PC-9 (cell line): ENCODE measurements around the gene BCKDK. TPM values are rescaled to one million over a fixed set of nuclear protein-coding genes. Genes with fewer than 3 reads are reported as not detected.

ENCODE experiments used
- Bru-seq: library from RNA; stranded (reverse); fragments of 400-500 nt; gene quantifications from one replicate; lab custom pipeline; 2021; lab: Mats Ljungman, UMichigan
- BruChase-seq, 2 experiments: library from RNA; stranded (reverse); fragments of 400-500 nt; gene quantifications; one replicate each; lab custom pipeline; 2021; lab: Mats Ljungman, UMichigan
- BruUV-seq: library from RNA; stranded (reverse); fragments of 400-500 nt; replicated peaks from 2 replicates; lab custom pipeline; 2021; lab: Mats Ljungman, UMichigan
- CTCF ChIA-PET: fragments of 300-600 bp; sonication (Branson Sonifier 250); formaldehyde crosslinking; loops from one replicate; lab custom pipeline; 2022; ENCODE audit warnings: antibody characterized with exemption; lab: Charles Lee
- POLR2A ChIA-PET: fragments of 300-600 bp; sonication (Branson Sonifier 250); formaldehyde crosslinking; loops from one replicate; lab custom pipeline; 2022; ENCODE audit warnings: antibody characterized with exemption; ENCODE audit not compliant: unreplicated experiment; lab: Charles Lee
- DNase-seq, 2 experiments: peaks; one replicate each; pipeline versions ENCODE4 v3.0.0 to v3.0.0-alpha.2; 2015 to 2022; ENCODE audit warnings: mixed read lengths in 1 of 2
- H2AFZ ChIP-seq: fragments of 200-600 bp; sonication (generic); 2 replicates; pipeline ENCODE4 v1.8.1; 2017; ENCODE audit warnings: antibody characterized with exemption
- H3F3A ChIP-seq: fragments of 200-600 bp; sonication (generic); 2 replicates; pipeline ENCODE4 v1.8.1; 2017; ENCODE audit warnings: antibody characterized with exemption, mild to moderate bottlenecking, low read depth; ENCODE audit not compliant: insufficient read depth
- H3K27ac ChIP-seq: fragments of 200-600 bp; sonication (generic); 2 replicates; pipeline ENCODE4 v1.6.1; 2016; ENCODE audit warnings: mixed run types
- H3K27me3 ChIP-seq: fragments of 200-600 bp; sonication (generic); 2 replicates; pipeline ENCODE4 v1.6.1; 2016; ENCODE audit warnings: low read depth, mixed run types; ENCODE audit not compliant: insufficient read depth
- H3K36me3 ChIP-seq: fragments of 200-600 bp; sonication (generic); 2 replicates; pipeline ENCODE4 v1.6.1; 2016; ENCODE audit warnings: low read depth, mixed run types
- H3K4me1 ChIP-seq: fragments of 200-600 bp; sonication (generic); replicated peaks from 2 replicates; pipeline ENCODE4 v1.6.1; 2016; ENCODE audit warnings: mixed run types; ENCODE audit not compliant: insufficient read depth
- H3K4me2 ChIP-seq: fragments of 200-600 bp; sonication (generic); 2 replicates; pipeline ENCODE4 v1.6.1; 2017; ENCODE audit warnings: mixed run types
- H3K4me3 ChIP-seq: fragments of 200-600 bp; sonication (generic); 2 replicates; pipeline ENCODE4 v1.6.1; 2016; ENCODE audit warnings: mixed run types
- H3K79me2 ChIP-seq: fragments of 200-600 bp; sonication (generic); 2 replicates; pipeline ENCODE4 v1.6.1; 2017; ENCODE audit warnings: low read depth, mixed run types
- H3K9me2 ChIP-seq: fragments of 200-600 bp; sonication (generic); 2 replicates; pipeline ENCODE4 v1.8.1; 2017; ENCODE audit warnings: mild to moderate bottlenecking; ENCODE audit not compliant: insufficient read depth
- H3K9me3 ChIP-seq: fragments of 200-600 bp; sonication (generic); 2 replicates; pipeline ENCODE4 v1.8.1; 2016; ENCODE audit warnings: low read depth; ENCODE audit not compliant: insufficient read depth
- H4K20me1 ChIP-seq: fragments of 200-600 bp; sonication (generic); 2 replicates; pipeline ENCODE4 v1.8.1; 2017; ENCODE audit not compliant: insufficient read depth
- CTCF ChIP-seq: fragments of 200-600 bp; sonication (generic); conservative IDR thresholded peaks from 2 replicates; pipeline ENCODE4 v1.6.1; 2017; ENCODE audit warnings: mixed run types, antibody characterized with exemption, mild to moderate bottlenecking, moderate library complexity
- EZH2 ChIP-seq: fragments of 200-600 bp; sonication (generic); IDR thresholded peaks from 2 replicates; pipeline ENCODE4 v1.8.0; 2017; ENCODE audit warnings: antibody characterized with exemption, low read depth
- intact Hi-C: fragments of 100-400 bp; cut with micrococcal nuclease; formaldehyde crosslinking; loops from one replicate; pipeline ENCODE4 v1.10.0; 2022; ENCODE audit not compliant: unreplicated experiment
- long read RNA-seq: library from polyadenylated mRNA; stranded (forward); transcript quantifications from one replicate; pipeline ENCODE4 v2.0.0, GENCODE V29; 2022
- total RNA-seq: library from RNA; stranded (reverse); gene quantifications from 2 replicates; pipeline ENCODE4 v1.2.3, GENCODE V29; 2021

Gene BCKDK
- total RNA-seq (41.5 and 66.5 TPM in 2 replicates), Bru-seq, nascent RNA (percentile 45 among the genes with signal in this experiment), BruChase-seq, experiment 1, labeled RNA remaining after a 2-hour chase (percentile 51 among the genes with signal in this experiment), BruChase-seq, experiment 2, labeled RNA remaining after a 6-hour chase (percentile 59 among the genes with signal in this experiment)
- long read RNA-seq, transcript BCKDK-201 (12 exons, 2,128 nt): major isoform, 85 of 174 reads
- long read RNA-seq, transcript BCKDK-203 (11 exons, 1,997 nt): minor isoform, 74 of 174 reads
- long read RNA-seq, partial matches to known transcripts: 6 of 174 reads
- long read RNA-seq, other reads (novel, unspliced or antisense): 9 of 174 reads

- no peak for TF ChIP-seq CTCF
- TF ChIP-seq EZH2: no peak
- H3K79me2 ChIP-seq: peaks cover 15% of the 10 kb centered on the region
- no peaks in the 10 kb centered on the region; the same call in 1 of the 2 replicates for H3K36me3 ChIP-seq
- intact Hi-C loops: loop anchor here (5.0 kb wide), 1 partner anchor 34 kb away; no protein-coding TSS in a partner anchor
- ChIA-PET POLR2A (interaction anchor here (0.6 kb wide), 1 partner anchor 26 kb away, joined by 3 read pairs; no protein-coding TSS in a partner anchor), CTCF (no interaction called here)
- peak within 1 kb of the TSS; percentile 99 for H3K4me3 ChIP-seq
- peaks cover 25% of the 10 kb centered on the region for H3F3A ChIP-seq
- no peaks in the 10 kb centered on the region for H3K9me2 ChIP-seq
- H2AFZ ChIP-seq: peak within 1 kb of the TSS; percentile 91
- no peaks in the 10 kb centered on the region for H4K20me1 ChIP-seq
- H3K9me3 ChIP-seq: no peaks in the 10 kb centered on the region
- peak within 1 kb of the TSS; percentile 99 for H3K4me2 ChIP-seq
- peak in 1 of 2 experiments; percentile 68 for DNase-seq
- peaks cover 15% of the 10 kb centered on the region for H3K4me1 ChIP-seq
- no TSS peak for BruUV-seq
- H3K27ac ChIP-seq: peak within 1 kb of the TSS; percentile 20; the same call in 1 of the 2 replicates
- no peaks in the 10 kb centered on the region for H3K27me3 ChIP-seq
Measured at GRCh38 chr16:31108035-31108793, at the start of gene BCKDK. Gene BCKDK, plus strand, starts transcription at chr16:31108386. Its CDS starts 838 bp downstream, at chr16:31109224.

GRCh38 chr16:31061126-31061812, 46.9 kb upstream of the BCKDK start:
- no peak overlapping the region for H2AFZ ChIP-seq
- H3F3A ChIP-seq: peaks cover 21% of the 10 kb centered on the region; the same call in 1 of the 2 replicates
- no peaks in the 10 kb centered on the region for H3K9me2 ChIP-seq
- CTCF ChIA-PET: no interaction called here
- peaks cover 6% of the 10 kb centered on the region; the same call in 1 of the 2 replicates for H3K79me2 ChIP-seq
- H3K9me3 ChIP-seq: no peaks in the 10 kb centered on the region
- TF ChIP-seq EZH2 (no peak), CTCF (no peak)
- H3K4me1 ChIP-seq: no peaks in the 10 kb centered on the region
- no peak overlapping the region for H3K4me3 ChIP-seq
- no peak overlapping the region for H3K4me2 ChIP-seq
- no peak overlapping the region for H3K27ac ChIP-seq
- POLR2A ChIA-PET: no interaction called here
- no peak for DNase-seq
- BruUV-seq: no TSS peak
- H4K20me1 ChIP-seq: peaks cover 5% of the 10 kb centered on the region; the same call in 1 of the 2 replicates
- intact Hi-C loops: no loop called here
- no peaks in the 10 kb centered on the region for H3K27me3 ChIP-seq
- peaks cover 15% of the 10 kb centered on the region; the same call in 1 of the 2 replicates for H3K36me3 ChIP-seq
